H9 (cell line): ENCODE results near the gene PRTG. TPM values are rescaled to one million over a fixed set of nuclear protein-coding genes. Genes with fewer than 3 reads are reported as not detected.

Experiments
- DNase-seq: peaks from one replicate; pipeline ENCODE4 v3.0.0-alpha.2; 2017
- H2AFZ ChIP-seq: one replicate; pipeline ENCODE4 v1.6.1; 2013; ENCODE audit warnings: mild to moderate bottlenecking, low read length, control low read depth, moderate library complexity
- H2AK5ac ChIP-seq: 2 replicates; pipeline ENCODE4 v1.6.1; 2013; ENCODE audit warnings: low read length, control low read depth, mixed read lengths; ENCODE audit not compliant: insufficient read length
- H2BK120ac ChIP-seq: one replicate; pipeline ENCODE4 v1.6.1; 2013; ENCODE audit warnings: low read depth, mild to moderate bottlenecking, low read length, control low read depth, inconsistent platforms; ENCODE audit not compliant: poor library complexity, severe bottlenecking
- H2BK12ac ChIP-seq: 2 replicates; pipeline ENCODE4 v1.6.1; 2013; ENCODE audit warnings: low read length, control low read depth, mixed read lengths, low read depth; ENCODE audit not compliant: insufficient read length
- H2BK15ac ChIP-seq: 2 replicates; pipeline ENCODE4 v1.6.1; 2013; ENCODE audit warnings: low read depth, low read length, control low read depth
- H2BK20ac ChIP-seq: one replicate; pipeline ENCODE4 v1.6.1; 2013; ENCODE audit warnings: low read depth, mild to moderate bottlenecking, low read length, control low read depth, inconsistent platforms; ENCODE audit not compliant: poor library complexity, severe bottlenecking
- H2BK5ac ChIP-seq: 2 replicates; pipeline ENCODE4 v1.6.1; 2013; ENCODE audit warnings: low read length, control low read depth, mixed read lengths; ENCODE audit not compliant: insufficient read length
- H3K14ac ChIP-seq: 2 replicates; pipeline ENCODE4 v1.6.1; 2013; ENCODE audit warnings: low read length, control low read depth; ENCODE audit not compliant: insufficient read depth
- H3K18ac ChIP-seq: 2 replicates; pipeline ENCODE4 v1.6.1; 2013; ENCODE audit warnings: low read depth, mild to moderate bottlenecking, mixed read lengths, low read length, control low read depth; ENCODE audit not compliant: insufficient read length
- H3K23ac ChIP-seq: 2 replicates; pipeline ENCODE4 v1.6.1; 2013; ENCODE audit warnings: low read length, control low read depth, mixed read lengths, low read depth; ENCODE audit not compliant: insufficient read length
- H3K23me2 ChIP-seq: 2 replicates; pipeline ENCODE4 v1.6.1; 2013; ENCODE audit warnings: low read depth, mild to moderate bottlenecking, mixed read lengths, low read length, control low read depth; ENCODE audit not compliant: insufficient read length, poor library complexity, severe bottlenecking
- H3K27ac ChIP-seq: 2 replicates; pipeline ENCODE4 v1.5.1; 2013; ENCODE audit warnings: low read length, control low read depth, mixed read lengths, low read depth; ENCODE audit not compliant: insufficient read length
- H3K27me3 ChIP-seq: 2 replicates; pipeline ENCODE4 v1.6.1; 2013; ENCODE audit warnings: low read length, control low read depth, inconsistent platforms; ENCODE audit not compliant: insufficient read depth
- H3K4ac ChIP-seq: 2 replicates; pipeline ENCODE4 v1.6.1; 2013; ENCODE audit warnings: low read depth, mild to moderate bottlenecking, control low read depth, inconsistent platforms, low read length, moderate library complexity
- H3K4me1 ChIP-seq: 2 replicates; pipeline ENCODE4 v1.6.1; 2013; ENCODE audit warnings: low read length, control low read depth, inconsistent platforms; ENCODE audit not compliant: insufficient read depth
- H3K4me2 ChIP-seq: 2 replicates; pipeline ENCODE4 v1.6.1; 2013; ENCODE audit warnings: low read length, control low read depth, mixed read lengths; ENCODE audit not compliant: insufficient read length, insufficient read depth
- H3K56ac ChIP-seq: 2 replicates; pipeline ENCODE4 v1.6.1; 2013; ENCODE audit warnings: low read depth, mild to moderate bottlenecking, mixed read lengths, low read length, control low read depth; ENCODE audit not compliant: insufficient read length
- H3K79me1 ChIP-seq: 2 replicates; pipeline ENCODE4 v1.6.1; 2013; ENCODE audit warnings: low read depth, mild to moderate bottlenecking, moderate library complexity, low read length, control low read depth, inconsistent platforms; ENCODE audit not compliant: insufficient read depth, poor library complexity, severe bottlenecking
- H3K79me2 ChIP-seq: 2 replicates; pipeline ENCODE4 v1.6.1; 2013; ENCODE audit warnings: low read length, control low read depth, inconsistent platforms; ENCODE audit not compliant: insufficient read depth
- H3K9ac ChIP-seq: 2 replicates; pipeline ENCODE4 v1.6.1; 2013; ENCODE audit warnings: low read length, control low read depth, mixed read lengths; ENCODE audit not compliant: insufficient read length; ENCODE audit errors: extremely low read depth
- H3K9me3 ChIP-seq: one replicate; pipeline ENCODE4 v1.6.1; 2013; ENCODE audit warnings: low read depth, low read length, inconsistent platforms; ENCODE audit not compliant: control insufficient read depth
- H3T11ph ChIP-seq: one replicate; pipeline ENCODE4 v1.6.1; 2013; ENCODE audit warnings: mild to moderate bottlenecking, low read length, control low read depth, inconsistent platforms
- H4K20me1 ChIP-seq: one replicate; pipeline ENCODE4 v1.6.1; 2013; ENCODE audit not compliant: control insufficient read depth, insufficient read length, insufficient read depth
- H4K5ac ChIP-seq: 2 replicates; pipeline ENCODE4 v1.6.1; 2013; ENCODE audit warnings: low read depth, mild to moderate bottlenecking, mixed read lengths, low read length, control low read depth; ENCODE audit not compliant: insufficient read length
- H4K8ac ChIP-seq: replicated peaks from 2 replicates; pipeline ENCODE4 v1.6.1; 2013; ENCODE audit warnings: low read length, control low read depth, mixed read lengths, low read depth; ENCODE audit not compliant: insufficient read length
- H4K91ac ChIP-seq: 2 replicates; pipeline ENCODE4 v1.6.1; 2013; ENCODE audit warnings: low read depth, mild to moderate bottlenecking, moderate library complexity, mixed read lengths, low read length, control low read depth; ENCODE audit not compliant: insufficient read length
- H3K27ac Mint-ChIP-seq, 3 experiments: 2 replicates in 2 of 3; 3 replicates in 1 of 3; pipeline ENCODE4 v1.8.0; 2020 to 2021; ENCODE audit warnings: mixed read lengths in 3 of 3, mild to moderate bottlenecking in 1 of 3, moderate library complexity in 1 of 3
- H3K27me3 Mint-ChIP-seq: 2 replicates; pipeline ENCODE4 v1.8.0; 2021; ENCODE audit warnings: low read depth, mild to moderate bottlenecking, moderate library complexity, mixed read lengths
- H3K36me3 Mint-ChIP-seq, 3 experiments: 2 replicates in 2 of 3; 3 replicates in 1 of 3; pipeline ENCODE4 v1.8.0; 2020 to 2021; ENCODE audit warnings: low read depth in 3 of 3, mixed read lengths in 3 of 3; ENCODE audit not compliant: insufficient read depth in 1 of 3
- H3K4me1 Mint-ChIP-seq, 2 experiments: 2 replicates each; pipeline ENCODE4 v1.8.0; 2020; ENCODE audit warnings: mixed read lengths in 2 of 2
- H3K4me3 Mint-ChIP-seq, 2 experiments: 2 replicates in 1 of 2; 3 replicates in 1 of 2; pipeline ENCODE4 v1.8.0; 2020 to 2021; ENCODE audit warnings: mild to moderate bottlenecking in 2 of 2, mixed read lengths in 2 of 2, moderate library complexity in 1 of 2
- H3K9me3 Mint-ChIP-seq, 2 experiments: 2 replicates in 1 of 2; 3 replicates in 1 of 2; pipeline ENCODE4 v1.8.0; 2020; ENCODE audit warnings: mild to moderate bottlenecking in 2 of 2, mixed read lengths in 2 of 2, moderate library complexity in 1 of 2
- CTCF ChIP-seq: fragments of 200-600 bp; sonication (generic); conservative IDR thresholded peaks from 3 replicates; pipeline ENCODE4 v1.8.0; 2021; ENCODE audit warnings: antibody characterized with exemption, mild to moderate bottlenecking
- WGBS: extraction: QIAGEN DNeasy Blood & Tissue Kit; methylation state at CpG from one replicate; pipeline ENCODE4 v1.1.7; 2013; ENCODE audit warnings: missing lambda C conversion rate, low lambda C conversion rate, mixed read lengths; ENCODE audit not compliant: insufficient read length; ENCODE audit errors: extremely low coverage; 5-methylcytosine and 5-hydroxymethylcytosine counted together
- total RNA-seq: library from RNA; stranded (reverse); gene quantifications from 2 replicates; pipeline ENCODE4 v1.2.1, GENCODE V29; 2021

Gene PRTG
- total RNA-seq, 1 experiment from 2014 or later: 5.7 TPM

- Histone ChIP-seq H2BK120ac (no peak overlapping the region), H3K56ac (no peak overlapping the region), H3K9ac (no peak overlapping the region), H3K9me3 (no peaks in the 10 kb centered on the region), H3K23me2 (peaks cover 13% of the 10 kb centered on the region), H2AK5ac (no peak overlapping the region), H2AFZ (no peak overlapping the region), H4K20me1 (no peaks in the 10 kb centered on the region), H3K79me2 (no peaks in the 10 kb centered on the region), H3K23ac (no peak overlapping the region), H3K4me2 (no peak overlapping the region), H2BK15ac (no peak overlapping the region), H2BK5ac (no peak overlapping the region), H3K14ac (no peak overlapping the region), H3K4me1 (no peaks in the 10 kb centered on the region), H4K5ac (no peak overlapping the region), H4K8ac (no peak overlapping the region), H3K18ac (no peak overlapping the region), H3T11ph (no peak overlapping the region), H4K91ac (no peak overlapping the region), H2BK12ac (no peak overlapping the region), H3K4ac (no peak overlapping the region), H3K27ac (no peak overlapping the region), H2BK20ac (no peak overlapping the region), H3K79me1 (no peaks in the 10 kb centered on the region), H3K27me3 (peaks cover 21% of the 10 kb centered on the region; the same call in 1 of the 2 replicates)
- Mint-ChIP-seq H3K36me3 (peaks cover 0 to 8% (median 2%) of the 10 kb centered on the region in 3 experiments; a peak in 2 of 7 replicates), H3K9me3 (peaks cover 0 to 8% of the 10 kb centered on the region in 2 experiments; a peak in 2 of 5 replicates), H3K4me1 (peaks cover 2 to 3% of the 10 kb centered on the region in 2 experiments; a peak in 2 of 4 replicates), H3K4me3 (no peak overlapping the region), H3K27me3 (peaks cover 45% of the 10 kb centered on the region), H3K27ac (no peak overlapping the region)
- no peak for TF ChIP-seq CTCF
- no peak for DNase-seq
- WGBS: no CpG with 5 or more reads among the region's 3 CpGs
Observed at GRCh38 chr15:55590788-55591187, 152.2 kb downstream of the PRTG start.
